LNCAP (cell line): ENCODE measurements around the gene CDYL2.

Source experiments
- CTCF ChIP-seq: fragments of 450-650 bp; IDR thresholded peaks from 2 replicates; pipeline ENCODE4 v1.5.1; 2017; ENCODE audit warnings: mild to moderate bottlenecking

Gene CDYL2

GRCh38 chr16:80654094-80654862 lies 150.1 kb downstream of the CDYL2 start:
- TF ChIP-seq CTCF, result no peak

GRCh38 chr16:80652441-80652840 lies 152.0 kb downstream of the CDYL2 start:
- no peak for TF ChIP-seq CTCF

- TF ChIP-seq CTCF, result no peak
Measured at GRCh38 chr16:80640316-80640715, 164.1 kb downstream of the CDYL2 start.

GRCh38 chr16:80639636-80640035 lies 164.8 kb downstream of the CDYL2 start:
- no peak for TF ChIP-seq CTCF

GRCh38 chr16:80637621-80638020 lies 166.8 kb downstream of the CDYL2 start:
- no peak for TF ChIP-seq CTCF

GRCh38 chr16:80631581-80631980 lies 172.8 kb downstream of the CDYL2 start:
- no peak for TF ChIP-seq CTCF

- TF ChIP-seq CTCF, result no peak
Measured at GRCh38 chr16:80628254-80628653, 176.1 kb downstream of the CDYL2 start.

- TF ChIP-seq CTCF, result no peak
Measured at GRCh38 chr16:80627108-80627507, 177.3 kb downstream of the CDYL2 start.
